Mesodermal cell (in vitro differentiated cells): ENCODE data around the gene GAST.
"Not testable (repeated sequence)": the region's sequence is repeated elsewhere in the genome, so short reads cannot be mapped to it uniquely, and the experiment has no call there.

ENCODE experiments used
- H3K27ac ChIP-seq: 2 replicates; pipeline ENCODE4 v1.7.0; 2013; ENCODE audit warnings: mild to moderate bottlenecking, low read depth, low read length, moderate library complexity; ENCODE audit not compliant: severe bottlenecking
- H3K36me3 ChIP-seq: 2 replicates; pipeline ENCODE4 v1.7.1; 2013; ENCODE audit warnings: mild to moderate bottlenecking, low read length, moderate library complexity; ENCODE audit not compliant: control insufficient read depth, insufficient read depth
- H3K4me1 ChIP-seq: one replicate; pipeline ENCODE4 v1.7.1; 2013; ENCODE audit warnings: mild to moderate bottlenecking, low read length; ENCODE audit not compliant: insufficient read depth, control insufficient read depth, poor library complexity, severe bottlenecking
- H3K4me3 ChIP-seq: 2 replicates; pipeline ENCODE4 v1.7.0; 2013; ENCODE audit warnings: low read length, control low read depth, mild to moderate bottlenecking; ENCODE audit not compliant: insufficient read depth, poor library complexity, severe bottlenecking; ENCODE audit errors: extremely low read depth
- H3K9me3 ChIP-seq: 2 replicates; pipeline ENCODE4 v1.7.1; 2013; ENCODE audit warnings: mild to moderate bottlenecking, low read length, moderate library complexity; ENCODE audit not compliant: control insufficient read depth
- WGBS, 2 experiments: methylation state at CpG; one replicate each; pipeline ENCODE4 v1.1.5; 2013; ENCODE audit warnings: missing lambda C conversion rate in 2 of 2; ENCODE audit not compliant: insufficient coverage in 2 of 2; 5-methylcytosine and 5-hydroxymethylcytosine counted together

The GAST gene

DNA sequence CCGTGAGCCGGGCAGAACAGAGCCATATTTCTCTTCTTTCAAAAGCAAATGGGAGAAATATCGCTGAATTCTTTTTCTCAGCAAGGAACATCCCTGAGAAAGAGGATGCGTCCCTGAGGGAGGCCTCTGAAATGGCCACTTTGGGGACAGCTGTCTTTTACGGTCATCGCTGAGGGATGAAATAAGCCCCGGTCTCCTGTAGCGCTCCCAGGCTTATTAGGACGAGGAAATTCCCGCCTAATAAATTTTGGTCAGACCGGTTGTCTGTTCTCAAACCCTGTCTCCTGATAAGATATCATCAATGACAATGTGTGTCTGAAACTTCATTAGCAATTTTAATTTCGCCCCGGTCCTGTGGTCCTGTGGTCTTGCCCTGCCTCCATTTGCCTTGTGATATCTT lies 26.4 kb upstream of the GAST start:
- H3K9me3 ChIP-seq = not testable (repeated sequence)

DNA sequence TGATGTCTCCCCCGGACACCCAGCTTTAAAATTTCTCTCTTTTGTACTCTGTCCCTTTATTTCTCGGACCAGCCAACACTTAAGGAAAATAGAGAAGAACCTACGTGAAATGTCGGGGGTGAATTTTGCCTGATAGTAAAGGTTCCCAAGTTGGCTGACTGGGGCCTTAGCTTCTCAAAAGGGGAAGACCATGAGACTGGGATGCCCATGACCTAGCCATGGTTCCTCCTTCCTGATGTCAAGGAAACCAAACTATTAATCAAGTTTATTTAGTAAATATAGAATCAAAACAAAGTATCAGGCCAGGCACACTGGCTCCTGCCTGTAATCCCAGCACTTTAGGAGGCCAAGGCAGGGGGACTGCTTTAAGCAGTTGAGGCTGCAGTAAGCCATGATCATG lies 25.9 kb upstream of the GAST start:
- peaks cover 20% of the 10 kb centered on the region for H3K36me3 ChIP-seq
- H3K4me3 ChIP-seq = no peak overlapping the region
- H3K9me3 ChIP-seq = peaks cover 3% of the 10 kb centered on the region
- no peak overlapping the region for H3K27ac ChIP-seq
- H3K4me1 ChIP-seq = peaks cover 5% of the 10 kb centered on the region
- WGBS, 2 experiments = 100% methylated on average over 2 to 4 of the region's 4 CpGs

More for the DNA sequence above, 26.4 kb upstream of the GAST start:
- peaks cover 15% of the 10 kb centered on the region for H3K36me3 ChIP-seq
- not testable (repeated sequence) for H3K4me3 ChIP-seq, H3K4me1 ChIP-seq, H3K27ac ChIP-seq
- 94% methylated on average over 6 to 13 of the region's 13 CpGs for WGBS, 2 experiments

DNA sequence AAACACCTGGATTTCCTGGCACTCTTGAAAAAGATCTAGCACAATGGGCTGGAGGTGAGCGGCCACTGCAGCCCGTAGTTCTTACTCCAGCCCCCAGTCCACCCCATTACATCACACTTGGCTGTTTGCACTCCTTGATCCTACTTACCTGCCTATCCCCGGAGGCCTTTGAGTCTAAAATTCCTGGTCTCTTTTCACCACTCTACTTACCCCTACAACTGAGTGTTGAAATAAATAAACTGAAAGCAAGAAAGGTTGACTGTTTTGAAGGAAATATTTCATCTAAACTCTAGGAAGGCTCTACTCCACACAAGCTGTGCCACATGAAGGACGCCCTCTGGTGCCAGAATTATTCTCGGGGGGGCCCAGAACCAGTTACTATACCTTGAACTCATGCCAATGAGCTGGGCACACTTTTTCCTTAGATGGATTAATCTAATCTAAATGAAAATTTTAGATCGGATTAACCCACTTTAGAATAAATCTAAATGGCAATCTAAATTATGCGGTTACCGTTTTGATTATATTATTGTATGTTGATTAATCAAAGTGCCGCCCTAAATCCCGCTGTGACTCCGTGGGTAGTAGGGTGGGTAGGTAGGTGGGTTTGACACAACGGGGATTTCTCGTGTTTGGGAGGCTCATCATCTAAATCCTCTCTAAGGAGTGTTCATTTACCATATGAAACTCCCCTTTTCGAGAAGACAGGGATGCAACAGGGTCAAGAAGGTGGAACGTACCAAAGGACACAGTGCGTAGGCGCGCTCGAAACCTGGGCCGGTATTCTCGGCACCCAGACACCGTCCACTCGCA lies 24.1 kb upstream of the GAST start:
- H3K4me1 ChIP-seq = peaks cover 5% of the 10 kb centered on the region
- H3K36me3 ChIP-seq = peaks cover 38% of the 10 kb centered on the region
- peaks cover 3% of the 10 kb centered on the region for H3K9me3 ChIP-seq
- WGBS, 2 experiments = 14 to 21% methylated on average over 13 to 14 of the region's 23 CpGs
- peak overlapping the region; percentile 43 for H3K27ac ChIP-seq
- peak overlapping the region; percentile 93 for H3K4me3 ChIP-seq

DNA sequence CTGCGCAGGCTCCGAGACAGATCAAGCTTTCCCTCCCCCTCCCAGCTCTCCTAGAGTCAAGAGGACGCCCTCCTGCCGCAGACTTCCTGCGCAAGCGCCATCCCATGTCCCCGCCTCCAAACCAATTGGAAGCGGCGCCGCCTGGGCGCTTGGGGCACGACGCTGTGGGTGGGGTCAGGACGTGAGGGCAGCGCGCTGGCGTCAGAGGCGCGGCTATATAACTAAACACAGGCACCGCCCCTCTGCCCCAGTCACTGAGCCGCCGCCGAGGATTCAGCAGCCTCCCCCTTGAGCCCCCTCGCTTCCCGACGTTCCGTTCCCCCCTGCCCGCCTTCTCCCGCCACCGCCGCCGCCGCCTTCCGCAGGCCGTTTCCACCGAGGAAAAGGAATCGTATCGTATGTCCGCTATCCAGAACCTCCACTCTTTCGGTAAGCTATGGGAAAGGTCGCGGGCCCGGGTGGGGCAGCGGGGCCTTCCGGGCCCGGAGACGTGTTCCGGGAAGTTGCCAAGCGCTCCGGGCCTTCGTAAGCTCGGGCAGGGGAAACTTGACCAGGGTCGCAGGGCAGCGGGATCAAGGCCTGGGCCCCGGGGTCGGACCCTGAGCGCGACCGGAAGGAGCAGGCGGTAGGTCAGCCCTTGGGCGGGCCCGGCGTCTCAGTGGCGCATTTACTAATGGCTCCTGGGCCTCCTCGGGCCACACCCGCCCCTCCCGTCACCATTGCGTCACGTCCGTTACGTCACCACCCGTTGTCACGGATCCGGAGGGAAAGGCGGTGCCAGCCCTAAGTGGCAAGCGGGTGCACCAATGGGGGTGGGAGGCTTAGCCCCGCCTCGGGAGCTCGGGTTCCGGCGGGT lies 23.3 kb upstream of the GAST start, which contains the start of gene EIF1:
TSS of gene EIF1 (plus strand) at position 245 of the 856 bp plus-strand sequence. CDS start at position 399, 154 bp downstream.
- H3K4me3 ChIP-seq = peak within 1 kb of the TSS; percentile 93
- peaks cover 45% of the 10 kb centered on the region for H3K36me3 ChIP-seq
- H3K4me1 ChIP-seq = peaks cover 5% of the 10 kb centered on the region
- peaks cover 3% of the 10 kb centered on the region for H3K9me3 ChIP-seq
- peak within 1 kb of the TSS; percentile 100 for H3K27ac ChIP-seq
- WGBS, 2 experiments = 0 to 1% methylated on average over 67 to 68 of the region's 81 CpGs

DNA sequence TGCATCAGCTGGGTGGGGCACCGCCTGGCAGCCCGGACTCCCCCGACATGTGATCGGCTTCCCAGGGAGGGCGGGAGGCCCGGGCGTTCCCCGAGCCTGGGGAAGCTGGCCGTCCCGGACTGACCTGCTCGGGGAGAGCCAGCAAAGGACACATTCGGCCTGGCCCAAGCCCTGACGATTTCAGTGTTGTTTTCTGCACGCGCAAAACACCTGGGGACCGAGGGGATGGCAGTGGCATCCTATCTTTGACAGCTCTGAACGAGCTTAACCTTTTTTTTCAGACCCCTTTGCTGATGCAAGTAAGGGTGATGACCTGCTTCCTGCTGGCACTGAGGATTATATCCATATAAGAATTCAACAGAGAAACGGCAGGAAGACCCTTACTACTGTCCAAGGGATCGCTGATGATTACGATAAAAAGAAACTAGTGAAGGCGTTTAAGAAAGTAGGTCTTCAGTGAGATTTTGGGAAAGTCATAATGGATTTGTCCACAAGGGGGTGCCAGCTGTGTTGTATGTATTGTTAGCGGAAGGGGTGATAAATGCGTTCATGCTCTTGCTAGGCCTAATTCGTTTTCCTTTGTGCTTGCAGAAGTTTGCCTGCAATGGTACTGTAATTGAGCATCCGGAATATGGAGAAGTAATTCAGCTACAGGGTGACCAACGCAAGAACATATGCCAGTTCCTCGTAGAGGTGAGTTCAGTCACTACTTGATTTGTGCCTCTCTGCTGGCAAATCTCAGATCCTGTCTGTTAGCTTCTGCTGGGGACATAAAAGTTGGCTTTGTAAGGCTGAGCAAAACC lies 22.4 kb upstream of the GAST start:
- Histone ChIP-seq H3K4me3 (peak overlapping the region; percentile 93), H3K4me1 (peaks cover 5% of the 10 kb centered on the region), H3K27ac (peak overlapping the region; percentile 100), H3K36me3 (peaks cover 53% of the 10 kb centered on the region), H3K9me3 (peaks cover 3% of the 10 kb centered on the region)
- WGBS, 2 experiments = 7 to 8% methylated on average over 18 to 25 of the region's 27 CpGs

DNA sequence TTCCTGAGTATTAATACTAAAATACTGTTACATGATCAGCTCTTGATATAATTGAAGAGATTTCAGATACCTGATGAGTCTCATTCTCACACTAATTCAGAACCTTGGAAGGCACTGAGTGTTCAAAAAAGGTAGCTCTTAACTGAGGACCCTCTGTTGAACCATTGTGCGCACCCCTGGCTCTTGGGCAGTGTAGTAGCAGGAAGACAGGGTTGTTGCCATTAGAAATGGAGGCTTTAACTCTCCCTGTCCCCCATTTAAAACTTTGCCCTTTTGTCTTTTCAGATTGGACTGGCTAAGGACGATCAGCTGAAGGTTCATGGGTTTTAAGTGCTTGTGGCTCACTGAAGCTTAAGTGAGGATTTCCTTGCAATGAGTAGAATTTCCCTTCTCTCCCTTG lies 21.6 kb upstream of the GAST start:
- peaks cover 57% of the 10 kb centered on the region for H3K36me3 ChIP-seq
- H3K4me1 ChIP-seq = peaks cover 5% of the 10 kb centered on the region
- peak overlapping the region; percentile 93 for H3K4me3 ChIP-seq
- peak overlapping the region; percentile 100 for H3K27ac ChIP-seq
- WGBS, 2 experiments = 100% methylated on average over 1 of the region's 2 CpGs
- H3K9me3 ChIP-seq = peaks cover 3% of the 10 kb centered on the region

DNA sequence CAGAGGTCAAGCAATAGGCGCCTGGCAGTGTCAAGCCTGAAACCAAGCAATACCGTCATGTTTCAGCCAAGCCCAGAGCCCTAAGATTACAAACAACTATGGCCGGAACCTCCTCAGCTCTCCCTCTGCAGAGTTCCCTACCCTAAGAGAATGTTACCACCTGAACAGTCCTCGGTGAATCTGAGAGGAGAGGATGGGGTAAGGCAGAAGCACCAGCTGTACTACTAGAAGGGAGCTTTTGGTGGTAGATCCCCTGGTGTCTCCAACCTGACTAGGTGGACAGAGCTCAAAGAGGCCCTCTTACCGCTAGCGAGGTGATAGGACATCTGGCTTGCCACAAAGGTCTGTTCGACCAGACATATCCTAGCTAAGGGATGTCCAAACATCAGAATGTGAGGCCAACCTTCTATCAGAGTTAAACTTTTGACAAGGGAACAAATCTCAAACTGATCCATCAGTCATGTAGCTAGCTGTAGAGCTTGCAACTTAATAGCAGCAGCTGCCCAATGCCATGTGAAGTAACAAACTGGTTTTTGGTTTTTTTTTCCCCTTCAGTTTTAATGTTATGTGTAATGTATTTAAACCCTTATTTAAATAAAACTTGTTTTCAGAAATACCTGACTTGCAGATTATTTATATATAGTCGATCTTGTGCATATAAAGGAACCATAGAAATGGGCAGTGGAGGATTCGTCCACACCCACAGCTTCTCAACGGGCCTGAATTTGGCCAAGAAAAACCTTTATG lies 20.9 kb upstream of the GAST start:
- 91 to 96% methylated on average over 7 to 8 of the region's 10 CpGs for WGBS, 2 experiments
- H3K4me3 ChIP-seq = peak overlapping the region; percentile 14

DNA sequence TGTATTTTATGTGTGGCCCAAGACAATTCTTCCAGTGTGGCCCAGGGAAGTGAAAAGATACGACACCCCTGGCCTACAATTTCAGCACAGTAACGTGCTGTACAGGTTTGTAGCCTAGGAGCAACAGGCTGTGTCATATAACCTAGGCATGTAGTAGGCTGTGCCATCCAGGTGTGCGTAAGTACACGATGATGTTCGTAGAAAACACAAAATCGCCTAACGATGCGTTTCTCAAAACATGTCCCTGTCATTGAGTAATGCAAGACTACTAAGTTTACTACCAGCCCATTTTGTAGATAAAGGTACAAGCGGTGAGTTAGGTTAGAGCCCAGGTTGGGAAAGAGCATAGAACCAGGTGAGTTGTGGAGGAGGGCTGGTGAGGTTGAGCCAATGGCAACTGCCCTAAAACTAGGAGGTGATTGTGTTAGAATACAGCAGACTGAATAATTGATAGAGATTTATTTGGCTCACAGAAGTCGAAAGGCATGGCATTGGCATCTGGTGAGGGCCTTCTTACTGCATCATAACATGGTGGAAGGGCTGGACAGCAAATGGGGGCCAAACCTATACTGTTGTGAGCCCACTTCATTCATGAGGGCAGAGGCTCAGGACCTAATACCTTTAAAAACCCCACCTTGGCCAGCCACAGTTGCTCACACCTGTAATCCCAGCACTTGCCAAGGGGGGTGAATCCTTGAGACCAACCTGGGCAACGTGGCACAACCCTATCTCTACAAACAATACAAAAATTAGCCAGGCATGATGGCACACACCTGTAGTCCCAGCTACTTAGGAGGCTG lies 19.2 kb upstream of the GAST start:
- Histone ChIP-seq H3K36me3 (peaks cover 57% of the 10 kb centered on the region), H3K9me3 (no peaks in the 10 kb centered on the region), H3K4me1 (peaks cover 2% of the 10 kb centered on the region), H3K4me3 (no peak overlapping the region), H3K27ac (peak overlapping the region; percentile 41)
- WGBS, 2 experiments = 99% methylated on average over 10 to 11 of the region's 11 CpGs

More for the DNA sequence above, 20.9 kb upstream of the GAST start:
- peak overlapping the region; percentile 66 for H3K27ac ChIP-seq
- H3K36me3 ChIP-seq = peaks cover 57% of the 10 kb centered on the region
- H3K9me3 ChIP-seq = peaks cover 3% of the 10 kb centered on the region
- peaks cover 5% of the 10 kb centered on the region for H3K4me1 ChIP-seq

DNA sequence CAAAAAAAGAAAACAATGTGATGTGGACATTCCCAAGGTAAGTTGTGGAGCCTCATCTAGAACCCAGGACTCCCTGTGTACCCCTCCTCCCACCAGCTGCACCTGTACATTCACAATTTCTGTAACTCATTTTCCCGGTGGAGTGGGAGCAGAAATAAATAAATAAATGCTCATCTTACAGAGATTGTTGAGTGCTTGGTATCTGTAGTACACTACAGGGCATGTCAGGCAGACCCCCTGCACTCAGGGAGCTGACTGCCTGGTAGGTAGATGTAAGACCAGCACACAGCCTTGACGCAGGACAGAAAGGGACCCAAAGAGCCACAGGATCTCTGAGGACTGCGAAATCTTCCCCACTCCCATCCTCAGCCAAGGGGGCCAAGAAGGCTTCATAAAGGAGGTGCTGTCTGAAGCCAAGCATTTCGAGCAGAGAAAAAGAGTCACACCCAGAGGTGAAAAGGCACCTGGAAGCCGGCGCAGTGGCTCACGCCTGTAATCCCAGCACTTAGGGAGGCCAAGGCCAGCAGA lies 16.9 kb upstream of the GAST start:
- Histone ChIP-seq H3K27ac (no peak overlapping the region), H3K4me1 (no peaks in the 10 kb centered on the region), H3K4me3 (no peak overlapping the region), H3K9me3 (no peaks in the 10 kb centered on the region), H3K36me3 (peaks cover 48% of the 10 kb centered on the region)
- WGBS, 2 experiments = 92 to 96% methylated on average over 4 to 7 of the region's 7 CpGs
